ENCODE measurements around the gene ZFP36L1. TPM values are rescaled to one million over a fixed set of nuclear protein-coding genes. Genes with fewer than 3 reads are reported as not detected.

The ZFP36L1 gene
- total and polyA plus RNA-seq, 2 donors (not counting 3 experiments of a cell fraction or from before 2014, with no cell fraction given): 46.0 to 89.6 TPM

GRCh38 chr14:68781161-68782021 lies 11.5 kb downstream of the ZFP36L1 start:
- no peaks in the 10 kb centered on the region for H3K79me2 ChIP-seq (ENCODE audit: control insufficient read depth, insufficient read depth, low read length)
- H3K27me3 ChIP-seq (ENCODE audit: control insufficient read depth in 2 of 2, insufficient read depth in 2 of 2, low read length in 2 of 2): no peaks in the 10 kb centered on the region
- no peaks in the 10 kb centered on the region for H4K20me1 ChIP-seq (replicated peaks; ENCODE audit: control insufficient read depth, extremely low read depth, insufficient read depth, low read length)
- BruUV-seq (replicated peaks): no TSS peak
- H2AFZ ChIP-seq (ENCODE audit: low read depth, low read length): peak overlapping the region; percentile 70
- H3K9me3 ChIP-seq (replicated peaks; ENCODE audit: control insufficient read depth, insufficient read depth, low read length): no peaks in the 10 kb centered on the region
- H3K4me1 ChIP-seq (ENCODE audit: control insufficient read depth, extremely low read depth, insufficient read depth, low read length): peaks cover 44% of the 10 kb centered on the region
- H3K9me1 ChIP-seq (replicated peaks; ENCODE audit: control insufficient read depth, extremely low read depth, insufficient read depth, low read length): no peaks in the 10 kb centered on the region
- no peak for FAIRE-seq
- H3K4me2 ChIP-seq (ENCODE audit: insufficient read depth, low read length): no peak overlapping the region
- dilution Hi-C loops (cut with MboI; ENCODE audit: extremely low pct_ligation_motif_present, low sequenced_read_pairs) (no loop called here), intact Hi-C loops (cut with micrococcal nuclease) (loop anchor here (2.0 kb wide), 2 partner anchors 53 to 287 kb away; no protein-coding TSS in a partner anchor)
- no peak for TF ChIP-seq CTCF (IDR thresholded peaks at IDR 0.05; ENCODE audit: extremely low read depth in 1 of 2, insufficient read depth in 1 of 2, low read depth in 1 of 2, low read length in 2 of 2)
- TF ChIP-seq GATA2 (IDR thresholded peaks at IDR 0.05; ENCODE audit: insufficient read depth, insufficient read length, low read depth, low read length): no peak
- no peak for TF ChIP-seq JUN (IDR thresholded peaks at IDR 0.05; ENCODE audit: borderline replicate concordance, insufficient read depth, insufficient read length, low read depth)
- TF ChIP-seq MYC (IDR thresholded peaks at IDR 0.05; ENCODE audit: low read depth, low read length): no peak
- TF ChIP-seq MAX (IDR thresholded peaks at IDR 0.05; ENCODE audit: insufficient read depth, insufficient read length): no peak
- TF ChIP-seq EZH2 (IDR thresholded peaks at IDR 0.05; ENCODE audit: borderline replicate concordance, low read depth, low read length, severe bottlenecking): no peak
- no peak for TF ChIP-seq FOS (IDR thresholded peaks at IDR 0.05; ENCODE audit: borderline replicate concordance, insufficient read depth, low read length)
- TF ChIP-seq POLR2A (IDR thresholded peaks at IDR 0.05; ENCODE audit: low read depth, low read length): no peak
- no peak for TF ChIP-seq POLR2AphosphoS5 (IDR thresholded peaks at IDR 0.05; ENCODE audit: insufficient read depth, low read depth, low read length)
- ChIA-PET POLR2A (interaction anchor here (0.6 to 2.9 kb wide), 3 partner anchors 12 to 533 kb away, joined by 3 to 14 read pairs (median 6); partner anchors contain the start of gene ZFP36L1), CTCF (interaction anchor here (0.9 kb wide), 1 partner anchor 67 kb away, joined by 4 read pairs; no protein-coding TSS in a partner anchor)
- no peak overlapping the region for H3K9ac ChIP-seq (replicated peaks; ENCODE audit: extremely low read depth, insufficient read depth, low read length)
- DNase-seq (ENCODE audit: low read depth, low spot score): no peak
- no peaks in the 10 kb centered on the region for H3K36me3 ChIP-seq (ENCODE audit: control insufficient read depth in 2 of 2, extremely low read depth in 1 of 2, insufficient read depth in 2 of 2, low read length in 2 of 2)
- peak overlapping the region; percentile 51 for H3K27ac ChIP-seq (ENCODE audit: insufficient read depth, low read depth, low read length)
- no peak overlapping the region for H3K4me3 ChIP-seq (replicated peaks in 1 of 3; ENCODE audit: insufficient read depth in 1 of 3, low read depth in 1 of 3, low read length in 3 of 3)

All from endothelial cell of umbilical vein (primary cell).